Keratinocyte (primary cell): Measurements from ENCODE around the gene RNF144A. TPM values are rescaled to one million over a fixed set of nuclear protein-coding genes. Genes with fewer than 3 reads are reported as not detected.

Experiments
- DNase-seq: peaks from one replicate; pipeline ENCODE4 v3.0.0-alpha.2; 2011; ENCODE audit warnings: low read depth, missing footprints, low spot score
- FAIRE-seq: peaks from 2 replicates; lab custom pipeline; 2011; peaks lifted over from hg19 to GRCh38; lab: Jason Lieb, UNC
- H2AFZ ChIP-seq: 2 replicates; pipeline ENCODE4 v1.6.0; 2012; ENCODE audit warnings: low read length, control low read depth, inconsistent platforms; ENCODE audit not compliant: control insufficient read depth
- H3K27ac ChIP-seq: 2 replicates; pipeline ENCODE4 v1.5.1; 2011; ENCODE audit warnings: low read length; ENCODE audit not compliant: control insufficient read depth, insufficient read depth
- H3K27me3 ChIP-seq: 3 replicates; pipeline ENCODE4 v1.6.0; 2011; ENCODE audit warnings: low read length; ENCODE audit not compliant: control insufficient read depth, insufficient read depth; ENCODE audit errors: extremely low read depth
- H3K36me3 ChIP-seq, 2 experiments: 2 replicates in 1 of 2; 3 replicates in 1 of 2; pipeline ENCODE4 v1.5.1; 2011; ENCODE audit warnings: low read length in 2 of 2, mild to moderate bottlenecking in 1 of 2; ENCODE audit not compliant: control insufficient read depth in 2 of 2, insufficient read depth in 2 of 2; ENCODE audit errors: extremely low read depth in 1 of 2
- H3K4me1 ChIP-seq: 3 replicates; pipeline ENCODE4 v1.5.1; 2011; ENCODE audit warnings: low read length; ENCODE audit not compliant: control insufficient read depth, insufficient read depth; ENCODE audit errors: extremely low read depth
- H3K4me2 ChIP-seq: 3 replicates; pipeline ENCODE4 v1.6.0; 2011; ENCODE audit warnings: low read depth, low read length; ENCODE audit not compliant: control insufficient read depth, insufficient read depth; ENCODE audit errors: extremely low read depth
- H3K4me3 ChIP-seq, 3 experiments: fragments of 200-600 bp in 1 of 3; sonication (generic) in 1 of 3; 2 replicates in 2 of 3; 3 replicates in 1 of 3; pipeline ENCODE4 v1.5.1; 2011 to 2016; ENCODE audit warnings: low read length in 3 of 3, mild to moderate bottlenecking in 3 of 3, control low read depth in 2 of 3, inconsistent platforms in 1 of 3, low read depth in 1 of 3, mixed read lengths in 1 of 3, mixed run types in 1 of 3, moderate library complexity in 1 of 3; ENCODE audit not compliant: control insufficient read depth in 2 of 3, insufficient read depth in 2 of 3; ENCODE audit errors: extremely low read depth in 1 of 3
- H3K79me2 ChIP-seq: 2 replicates; pipeline ENCODE4 v1.6.0; 2012; ENCODE audit warnings: low read length; ENCODE audit not compliant: control insufficient read depth, insufficient read depth
- H3K9ac ChIP-seq: 3 replicates; pipeline ENCODE4 v1.6.0; 2011; ENCODE audit warnings: low read length; ENCODE audit not compliant: control insufficient read depth, insufficient read depth; ENCODE audit errors: extremely low read depth
- H3K9me1 ChIP-seq: 3 replicates; pipeline ENCODE4 v1.6.0; 2011; ENCODE audit warnings: low read length; ENCODE audit not compliant: control insufficient read depth, insufficient read depth; ENCODE audit errors: extremely low read depth
- H3K9me3 ChIP-seq: 2 replicates; pipeline ENCODE4 v1.5.1; 2012; ENCODE audit warnings: low read depth, low read length; ENCODE audit not compliant: control insufficient read depth
- H4K20me1 ChIP-seq: 3 replicates; pipeline ENCODE4 v1.6.0; 2011; ENCODE audit warnings: low read length; ENCODE audit not compliant: control insufficient read depth, insufficient read depth; ENCODE audit errors: extremely low read depth
- EZH2 ChIP-seq: IDR thresholded peaks from one replicate; pipeline ENCODE4 v1.6.1; 2012; ENCODE audit warnings: inconsistent platforms, mild to moderate bottlenecking, low read length, moderate library complexity
- dilution Hi-C: fragments of 300-500 bp; cut with MboI; formaldehyde crosslinking; loops from one replicate; pipeline ENCODE4 v1.7.0; 2020; ENCODE audit warnings: low sequenced_read_pairs; ENCODE audit not compliant: extremely low pct_ligation_motif_present
- polyA plus RNA-seq, 5 experiments: library from polyadenylated mRNA; depleted of rRNA in 3 of 5; stranded (reverse) in 3 of 5; stranded (forward) in 1 of 5; unstranded in 1 of 5; fragments of >200 nt; gene quantifications; 1 replicate in 1 of 5; 2 replicates in 3 of 5; 3 replicates in 1 of 5; pipeline versions ENCODE4 v1.2.1 to v1.2.3, GENCODE V29; 2011 to 2012; ENCODE audit warnings: missing spikeins in 2 of 5, low read depth in 1 of 5, low replicate concordance in 1 of 5
- TF ChIP-seq, protein P1 (sequence below), 3 experiments: IDR thresholded peaks in 1 of 3; conservative IDR thresholded peaks in 1 of 3; optimal IDR thresholded peaks in 1 of 3; 2 replicates in 2 of 3; 3 replicates in 1 of 3; pipeline versions ENCODE3 to v1.5.1; 2011; ENCODE audit warnings: low read length in 3 of 3, mild to moderate bottlenecking in 3 of 3, moderate library complexity in 2 of 3, control low read depth in 1 of 3, inconsistent platforms in 1 of 3; ENCODE audit not compliant: insufficient read depth in 2 of 3; ENCODE audit errors: extremely low read depth in 1 of 3

Gene RNF144A
- polyA plus RNA-seq, 1 donor (not counting 4 experiments of a cell fraction or from before 2014, with no cell fraction given) = 1.4 TPM

DNA sequence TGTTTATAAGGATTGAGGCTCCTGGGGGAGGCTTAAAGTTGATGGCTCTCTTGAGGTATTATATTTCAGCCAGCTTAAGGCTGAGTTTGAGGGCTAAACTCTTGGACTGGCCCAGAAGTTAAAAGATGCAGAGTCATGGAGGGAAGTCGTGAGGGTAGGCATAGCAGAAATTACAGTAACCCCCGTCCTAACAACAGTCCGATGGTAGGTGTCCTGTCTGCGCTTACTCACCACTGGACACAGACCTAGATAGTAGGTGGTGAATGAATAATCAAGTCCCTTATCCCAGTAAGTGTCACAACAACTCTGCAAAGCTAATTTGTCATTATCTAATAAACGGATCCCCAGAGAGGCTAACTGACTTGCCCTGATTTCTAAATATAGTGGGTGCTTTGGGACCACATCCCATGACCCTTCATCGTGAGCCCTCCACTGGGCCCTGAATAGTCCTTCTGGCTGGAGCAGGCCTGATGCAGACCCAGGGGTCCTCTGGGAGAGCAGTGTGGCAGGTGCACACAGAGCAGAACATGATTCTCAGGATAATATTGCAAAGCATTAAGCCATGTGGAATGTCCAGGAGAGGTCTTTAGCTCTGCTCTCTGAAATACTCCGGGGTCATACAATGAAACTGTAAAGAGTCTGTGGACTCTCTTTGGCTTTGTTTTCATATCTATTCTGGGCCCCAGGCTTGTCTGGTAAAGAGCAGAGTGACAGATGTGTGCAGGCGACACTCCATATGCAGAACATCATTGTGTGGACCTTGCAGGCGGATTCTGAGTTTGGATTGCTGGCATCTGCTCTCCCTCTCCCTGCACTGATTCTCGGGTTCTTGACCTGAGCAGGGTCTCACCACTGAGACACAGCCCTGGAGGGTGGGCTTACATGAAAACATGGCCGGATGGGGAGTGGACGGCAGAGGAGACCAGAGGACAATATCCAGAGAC, 98.1 kb downstream of the RNF144A start:
- H3K4me3 ChIP-seq = no peak overlapping the region
- no peak overlapping the region for H2AFZ ChIP-seq
- H3K27me3 ChIP-seq = peaks cover 3% of the 10 kb centered on the region
- no peaks in the 10 kb centered on the region for H3K9me3 ChIP-seq
- no peaks in the 10 kb centered on the region for H4K20me1 ChIP-seq
- no peaks in the 10 kb centered on the region for H3K36me3 ChIP-seq
- no peak for FAIRE-seq
- no peak overlapping the region for H3K4me2 ChIP-seq
- TF ChIP-seq, protein P1, sequence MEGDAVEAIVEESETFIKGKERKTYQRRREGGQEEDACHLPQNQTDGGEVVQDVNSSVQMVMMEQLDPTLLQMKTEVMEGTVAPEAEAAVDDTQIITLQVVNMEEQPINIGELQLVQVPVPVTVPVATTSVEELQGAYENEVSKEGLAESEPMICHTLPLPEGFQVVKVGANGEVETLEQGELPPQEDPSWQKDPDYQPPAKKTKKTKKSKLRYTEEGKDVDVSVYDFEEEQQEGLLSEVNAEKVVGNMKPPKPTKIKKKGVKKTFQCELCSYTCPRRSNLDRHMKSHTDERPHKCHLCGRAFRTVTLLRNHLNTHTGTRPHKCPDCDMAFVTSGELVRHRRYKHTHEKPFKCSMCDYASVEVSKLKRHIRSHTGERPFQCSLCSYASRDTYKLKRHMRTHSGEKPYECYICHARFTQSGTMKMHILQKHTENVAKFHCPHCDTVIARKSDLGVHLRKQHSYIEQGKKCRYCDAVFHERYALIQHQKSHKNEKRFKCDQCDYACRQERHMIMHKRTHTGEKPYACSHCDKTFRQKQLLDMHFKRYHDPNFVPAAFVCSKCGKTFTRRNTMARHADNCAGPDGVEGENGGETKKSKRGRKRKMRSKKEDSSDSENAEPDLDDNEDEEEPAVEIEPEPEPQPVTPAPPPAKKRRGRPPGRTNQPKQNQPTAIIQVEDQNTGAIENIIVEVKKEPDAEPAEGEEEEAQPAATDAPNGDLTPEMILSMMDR (optimal IDR thresholded peaks at IDR 0.05 in 1 of 3, IDR thresholded peaks at IDR 0.05 in 1 of 3, conservative IDR thresholded peaks at IDR 0.05 in 1 of 3; ENCODE audit: extremely low read depth in 1 of 3, insufficient read depth in 2 of 3, low read length in 3 of 3) = no peak
- no peak for TF ChIP-seq EZH2
- no peaks in the 10 kb centered on the region for H3K79me2 ChIP-seq
- H3K4me1 ChIP-seq = peaks cover 7% of the 10 kb centered on the region
- H3K27ac ChIP-seq = no peak overlapping the region
- dilution Hi-C loops = no loop called here
- H3K9me1 ChIP-seq = no peaks in the 10 kb centered on the region
- DNase-seq = no peak
- H3K9ac ChIP-seq = no peak overlapping the region

DNA sequence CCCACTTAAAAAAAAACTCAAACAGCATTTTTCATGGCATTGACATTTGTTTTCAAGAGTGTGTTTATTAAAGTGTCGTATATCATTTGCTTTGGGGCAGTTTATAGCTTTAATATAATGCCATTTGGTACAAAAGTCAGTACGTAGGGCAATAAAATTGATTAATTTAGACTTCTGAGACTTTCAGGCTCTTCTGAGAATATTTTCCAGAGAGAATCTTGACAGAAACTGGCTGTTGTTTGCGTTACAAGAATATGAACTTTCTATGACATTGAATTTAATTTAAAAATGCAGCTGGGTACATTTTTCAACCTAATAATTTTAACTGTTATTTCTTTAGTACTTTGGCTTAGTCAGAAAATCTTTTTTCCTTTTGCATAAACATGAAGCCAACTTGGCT, 98.9 kb downstream of the RNF144A start:
- dilution Hi-C loops = no loop called here
- Histone ChIP-seq H3K9ac (no peak overlapping the region), H3K27ac (no peak overlapping the region), H2AFZ (no peak overlapping the region), H3K4me1 (peaks cover 7% of the 10 kb centered on the region), H3K79me2 (no peaks in the 10 kb centered on the region), H4K20me1 (no peaks in the 10 kb centered on the region), H3K4me2 (no peak overlapping the region), H3K36me3 (no peaks in the 10 kb centered on the region), H3K4me3 (no peak overlapping the region), H3K9me1 (no peaks in the 10 kb centered on the region), H3K9me3 (no peaks in the 10 kb centered on the region), H3K27me3 (peaks cover 3% of the 10 kb centered on the region)
- no peak for DNase-seq
- TF ChIP-seq EZH2 = no peak
- TF ChIP-seq, protein P1 (optimal IDR thresholded peaks at IDR 0.05 in 1 of 3, IDR thresholded peaks at IDR 0.05 in 1 of 3, conservative IDR thresholded peaks at IDR 0.05 in 1 of 3; ENCODE audit: extremely low read depth in 1 of 3, insufficient read depth in 2 of 3, low read length in 3 of 3) = no peak
- no peak for FAIRE-seq
